CD4-positive, alpha-beta T cell treated with Interleukin-6 for 4 hours (primary cell): Measurements from ENCODE around the gene SMPD3.

Experiments
- DNase-seq: peaks from one replicate; pipeline ENCODE4 v3.0.0-alpha.2; 2020; ENCODE audit warnings: mixed read lengths

SMPD3 gene

GRCh38 chr16:68380348-68380670 is 68.0 kb downstream of the SMPD3 start:
- DNase-seq, result no peak

DNA sequence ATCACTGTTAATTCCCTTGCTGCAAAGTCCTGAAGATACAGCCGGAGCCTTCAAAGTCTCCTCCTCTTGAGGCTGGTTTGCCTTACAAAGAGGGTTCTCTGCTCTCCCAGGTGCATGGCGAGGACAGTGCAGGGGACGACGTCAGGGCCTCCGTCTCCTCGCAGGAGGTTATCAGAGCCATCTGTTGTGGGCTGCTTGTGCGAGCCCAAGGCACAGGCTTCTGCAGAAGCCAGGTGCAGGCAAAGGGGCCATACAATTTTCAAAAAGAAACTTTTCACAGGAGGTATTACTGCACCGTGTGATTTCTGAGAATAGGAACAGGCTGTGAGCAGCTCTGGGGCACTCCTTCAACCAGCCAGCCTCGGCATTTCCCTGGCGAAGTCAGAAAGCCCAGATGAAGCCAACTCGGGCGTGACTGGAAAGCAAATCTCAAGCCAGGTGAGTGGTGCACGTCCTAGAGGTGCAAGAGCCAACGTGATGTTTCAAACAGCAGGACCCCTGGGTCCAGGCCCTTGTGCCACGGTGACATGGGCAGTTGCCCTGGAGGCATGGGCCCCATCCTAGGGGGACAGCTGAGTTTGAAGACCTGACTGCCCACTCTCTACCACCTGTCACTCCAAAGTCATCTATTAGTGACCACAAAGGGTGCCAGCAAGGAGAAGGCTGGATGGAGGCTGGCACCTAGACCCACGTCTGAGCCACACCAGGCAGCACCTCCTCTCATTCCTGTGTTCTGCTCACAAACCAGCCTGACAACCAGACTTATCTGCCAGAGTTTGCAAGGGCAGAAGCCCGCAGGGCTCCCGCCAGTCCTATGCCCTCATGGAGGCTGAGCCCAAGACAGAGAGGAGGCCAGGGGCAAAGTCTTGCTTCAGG is 68.6 kb downstream of the SMPD3 start:
- DNase-seq, result peak; percentile 23

- no peak for DNase-seq
Measured at GRCh38 chr16:68378436-68379415, 69.6 kb downstream of the SMPD3 start.

GRCh38 chr16:68377667-68378393 is 70.5 kb downstream of the SMPD3 start:
- no peak for DNase-seq

DNA sequence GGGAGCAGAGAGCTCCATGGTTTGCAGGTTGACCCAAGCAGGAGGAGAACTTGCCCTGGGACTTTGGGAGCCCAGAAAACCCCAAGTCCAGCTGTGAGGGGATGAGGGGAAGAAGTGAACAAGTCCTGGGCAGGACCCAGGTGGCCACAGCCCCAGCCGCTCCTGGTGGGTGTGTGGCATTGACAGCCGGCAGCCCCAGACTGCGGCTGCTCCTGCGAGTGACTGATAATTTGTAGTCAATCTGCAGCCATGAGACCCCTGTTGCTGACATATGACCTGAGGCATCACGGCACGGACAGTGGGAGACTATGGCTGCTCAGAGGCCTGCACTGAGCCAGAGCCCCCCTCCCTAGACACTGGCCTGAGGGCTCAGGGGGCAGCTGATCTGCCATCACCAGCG is 71.1 kb downstream of the SMPD3 start:
- DNase-seq, result no peak

GRCh38 chr16:68376590-68376989 is 71.7 kb downstream of the SMPD3 start:
- DNase-seq, result no peak

- no peak for DNase-seq
Measured at GRCh38 chr16:68375801-68376536, 72.3 kb downstream of the SMPD3 start.

DNA sequence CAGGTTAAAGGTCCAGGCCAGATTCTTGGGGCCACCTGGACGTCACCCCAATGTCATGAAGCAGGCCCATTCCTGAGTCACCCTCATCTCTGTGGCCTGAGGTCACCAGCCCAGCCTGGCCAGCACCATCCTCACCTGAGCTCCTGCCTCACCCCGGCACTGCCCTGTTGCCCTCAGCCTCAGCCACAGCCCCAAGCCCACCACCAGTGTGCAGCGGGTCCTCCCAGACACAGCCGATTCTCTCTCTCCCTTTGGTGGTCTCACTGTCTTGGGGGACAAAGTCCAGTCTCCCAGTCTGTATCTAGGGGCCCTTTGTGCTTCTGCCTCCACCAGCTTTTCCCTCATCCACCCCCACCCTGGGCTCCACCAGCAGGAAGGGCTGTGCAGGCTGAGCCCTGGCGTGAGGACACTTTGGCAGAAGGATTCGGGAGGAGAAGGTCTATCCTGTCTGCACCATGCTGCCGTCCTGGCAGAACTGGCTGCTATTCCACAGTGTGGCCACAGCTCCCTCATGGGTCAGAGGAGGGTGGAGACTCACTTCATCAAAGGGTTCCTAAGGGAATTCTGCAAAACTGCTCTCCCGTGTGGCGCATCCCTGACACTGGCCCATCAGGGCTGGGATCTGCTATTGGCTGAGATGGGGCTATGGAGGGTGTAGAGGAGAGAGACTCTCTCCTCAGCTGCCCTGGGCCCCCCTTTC is 73.2 kb downstream of the SMPD3 start:
- DNase-seq, result no peak

- DNase-seq, result no peak
Measured at GRCh38 chr16:68374246-68374805, 74.0 kb downstream of the SMPD3 start.

GRCh38 chr16:68373528-68374245 is 74.6 kb downstream of the SMPD3 start:
- DNase-seq, result no peak

DNA sequence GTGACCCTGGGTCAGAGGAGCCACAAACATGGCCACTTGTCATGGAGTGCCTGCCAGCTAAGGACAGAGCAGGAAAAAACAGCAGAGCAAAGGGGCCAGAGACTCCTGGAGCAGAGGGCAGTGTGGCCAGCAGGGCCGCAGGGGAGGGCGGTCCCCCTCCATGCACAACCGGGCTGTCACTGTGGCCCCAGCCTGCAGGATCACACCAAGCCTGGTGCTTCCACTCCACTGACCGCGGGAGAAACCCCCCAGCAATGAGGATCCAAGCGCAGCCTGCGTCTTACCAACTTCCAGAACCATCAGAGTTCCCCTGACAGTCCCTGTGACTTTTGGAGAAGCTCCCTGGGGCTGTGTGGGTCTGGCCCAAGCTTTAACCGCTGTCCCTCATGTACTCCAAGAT is 75.5 kb downstream of the SMPD3 start:
- no peak for DNase-seq

GRCh38 chr16:68372381-68372720 is 76.0 kb downstream of the SMPD3 start:
- no peak for DNase-seq

- no peak for DNase-seq
Measured at GRCh38 chr16:68371706-68372380, 76.5 kb downstream of the SMPD3 start.

GRCh38 chr16:68371276-68371651 is 77.0 kb downstream of the SMPD3 start:
- DNase-seq, result no peak

DNA sequence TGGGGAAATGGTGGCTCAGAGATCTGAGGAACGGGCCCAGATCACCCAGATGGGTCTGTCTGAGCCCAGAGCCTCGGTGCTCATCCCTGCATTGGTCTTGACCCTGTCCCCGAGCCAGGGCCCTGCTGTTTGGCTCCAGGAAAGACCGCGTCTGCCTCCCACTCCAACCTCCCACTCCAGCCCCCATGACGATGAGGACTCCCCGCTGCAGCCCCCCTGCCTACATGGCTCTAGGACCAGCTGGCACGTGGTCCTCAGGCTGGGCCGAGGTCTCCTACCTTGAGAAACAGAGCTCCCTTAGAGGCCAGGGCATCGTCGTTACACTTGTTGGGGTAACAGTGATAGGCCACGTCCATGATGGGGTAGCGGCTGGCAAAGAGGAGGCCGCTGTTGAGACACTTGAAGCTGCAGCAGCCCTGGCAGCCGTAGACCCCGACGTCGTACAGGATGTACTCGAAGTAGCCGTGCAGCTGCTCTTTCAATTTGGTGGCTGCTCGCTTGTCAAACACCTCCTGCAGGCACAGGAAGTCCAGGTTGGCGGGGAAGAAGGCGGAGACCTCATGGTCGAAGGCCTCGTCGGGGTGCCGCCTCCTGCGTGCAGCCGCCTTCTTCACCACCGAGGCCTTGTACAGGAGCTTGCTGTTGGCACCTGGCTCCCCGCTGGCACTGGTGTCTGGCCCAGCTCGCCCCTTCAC is 77.6 kb downstream of the SMPD3 start:
- DNase-seq, result peak; percentile 63

DNA sequence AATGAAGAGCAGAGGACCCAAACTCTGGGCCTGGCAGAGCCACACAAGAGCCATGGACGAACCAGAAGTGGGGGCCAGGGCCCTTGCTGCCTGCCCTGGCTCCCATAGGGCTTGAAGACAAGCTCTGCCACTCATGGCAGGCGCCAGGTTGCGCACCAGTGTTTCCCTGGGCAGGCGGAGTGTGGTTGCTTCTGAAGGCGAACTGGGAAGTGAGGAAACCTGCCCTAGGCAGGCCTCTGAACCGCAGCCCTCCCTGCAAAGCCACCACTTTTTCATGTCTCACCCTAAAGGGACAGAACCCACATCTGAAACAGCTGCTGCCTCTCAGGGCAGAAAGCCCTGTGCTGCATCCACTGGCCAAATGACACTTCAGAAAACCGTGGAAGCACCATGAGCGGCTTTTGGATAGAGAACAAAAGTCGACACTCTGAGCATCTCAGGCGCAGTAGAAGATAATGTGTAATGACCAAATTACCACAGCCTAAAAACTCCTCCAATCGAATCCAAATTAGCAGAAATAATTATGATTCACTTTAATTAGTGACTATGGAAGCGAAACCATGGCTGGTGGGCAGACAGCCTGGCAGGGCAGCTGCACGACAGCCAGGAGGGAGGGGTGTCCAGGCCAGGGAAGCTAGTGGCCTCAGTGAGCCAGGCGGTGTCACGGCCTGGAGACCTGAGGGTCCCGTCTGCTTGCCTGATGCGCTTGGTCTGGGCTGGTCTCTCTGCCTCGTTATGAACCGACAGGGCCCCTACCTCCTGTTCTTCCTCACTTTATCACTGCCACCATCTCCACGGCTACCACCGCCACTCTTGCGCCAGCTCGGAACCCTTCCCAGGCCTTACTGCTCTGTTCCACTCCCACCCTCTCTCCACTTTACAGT is 78.4 kb downstream of the SMPD3 start:
- DNase-seq, result peak; percentile 46

- DNase-seq, result no peak
Measured at GRCh38 chr16:68369168-68369567, 79.1 kb downstream of the SMPD3 start.

DNA sequence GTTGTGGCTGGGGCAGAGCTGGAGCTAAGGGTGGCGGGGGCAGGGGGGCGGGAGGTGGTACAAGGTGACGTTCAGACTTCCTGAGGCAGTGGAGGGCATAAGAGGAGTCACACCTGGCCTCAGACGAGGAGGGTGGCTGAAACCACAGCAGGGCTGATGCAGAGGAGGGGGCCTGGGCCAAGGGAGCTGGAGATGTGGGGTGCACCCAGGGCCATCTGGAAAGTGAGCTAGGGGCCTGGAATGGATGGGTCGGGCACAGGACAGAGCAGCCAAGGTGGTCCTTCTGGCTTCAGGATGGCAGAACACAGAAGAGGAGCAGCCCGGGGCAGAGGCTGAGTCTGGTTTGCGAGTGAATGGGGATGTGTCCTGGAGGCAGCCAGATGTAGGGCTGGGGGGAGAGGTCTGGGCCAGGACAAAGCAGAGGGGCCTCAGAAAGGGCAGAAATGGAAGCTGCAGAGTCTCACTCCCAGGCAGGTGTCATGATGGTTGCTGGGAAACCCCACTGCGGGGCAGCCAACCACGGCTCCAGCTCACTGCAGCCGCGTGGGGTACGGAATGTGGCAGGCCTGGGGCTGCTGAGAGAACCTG is 79.9 kb downstream of the SMPD3 start:
- DNase-seq, result no peak
